ENCODE results near the gene CT47C1.
A peak's percentile ranks its signal among the peaks of the same experiment; 100 is the strongest.

The CT47C1 gene

GRCh38 chrX:119073200-119073905, 560 bp downstream of the CT47C1 start:
- DNase-seq (ENCODE audit: low read depth, low spot score), result no peak

GRCh38 chrX:119073911-119074310, 1.1 kb downstream of the CT47C1 start:
- no peak for DNase-seq (ENCODE audit: low read depth, low spot score)

GRCh38 chrX:119075270-119076025, 2.7 kb downstream of the CT47C1 start:
- DNase-seq (ENCODE audit: low read depth, low spot score), result no peak

DNA sequence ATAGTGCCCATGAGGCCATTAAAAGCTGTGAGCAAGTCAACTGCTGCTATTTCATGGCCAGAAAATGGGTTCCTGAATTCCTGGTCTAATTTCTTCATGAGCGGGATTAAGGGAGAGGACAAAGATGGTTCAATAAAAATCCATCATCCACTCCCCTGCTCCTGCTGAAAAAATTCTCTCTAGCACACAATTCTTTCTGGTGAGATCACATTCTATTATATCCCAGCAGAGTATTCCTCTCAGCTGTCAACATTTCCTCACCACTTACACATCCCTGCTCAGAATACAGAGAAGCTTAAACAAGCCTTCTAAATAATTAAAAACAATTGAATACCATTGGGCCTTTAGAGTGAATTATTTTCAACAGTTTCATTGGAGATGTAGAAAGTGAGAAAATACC, 9.5 kb downstream of the CT47C1 start:
- DNase-seq (ENCODE audit: low read depth, low spot score), result no peak

- DNase-seq (ENCODE audit: low read depth, low spot score), result no peak
These were observed 12.0 kb downstream of the CT47C1 start for GRCh38 chrX:119084766-119085165.

- DNase-seq (ENCODE audit: low read depth, low spot score), result no peak
These were observed 14.3 kb downstream of the CT47C1 start for GRCh38 chrX:119087121-119087520.

DNA sequence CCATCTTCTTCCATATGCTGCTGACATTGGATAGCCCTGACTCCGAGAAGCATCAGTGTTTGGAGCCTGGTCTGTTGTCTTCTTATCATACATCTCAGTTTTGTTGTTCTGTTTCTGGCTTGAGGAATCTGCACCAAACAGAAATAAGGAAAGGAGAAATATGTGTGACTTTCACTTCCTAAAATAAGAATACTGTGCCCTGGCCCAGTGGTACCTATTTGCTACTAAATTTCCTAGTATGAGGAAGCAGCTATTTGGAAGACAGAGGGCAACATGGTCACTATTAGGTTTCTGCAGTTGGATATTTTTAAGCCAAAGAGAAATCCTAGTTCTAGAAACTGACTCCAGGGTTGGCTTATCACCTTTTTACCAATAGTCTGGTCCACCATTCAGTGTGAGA, 16.8 kb downstream of the CT47C1 start:
- DNase-seq (ENCODE audit: low read depth, low spot score), result no peak

GRCh38 chrX:119090627-119091026, 17.8 kb downstream of the CT47C1 start:
- DNase-seq (ENCODE audit: low read depth, low spot score), result no peak

DNA sequence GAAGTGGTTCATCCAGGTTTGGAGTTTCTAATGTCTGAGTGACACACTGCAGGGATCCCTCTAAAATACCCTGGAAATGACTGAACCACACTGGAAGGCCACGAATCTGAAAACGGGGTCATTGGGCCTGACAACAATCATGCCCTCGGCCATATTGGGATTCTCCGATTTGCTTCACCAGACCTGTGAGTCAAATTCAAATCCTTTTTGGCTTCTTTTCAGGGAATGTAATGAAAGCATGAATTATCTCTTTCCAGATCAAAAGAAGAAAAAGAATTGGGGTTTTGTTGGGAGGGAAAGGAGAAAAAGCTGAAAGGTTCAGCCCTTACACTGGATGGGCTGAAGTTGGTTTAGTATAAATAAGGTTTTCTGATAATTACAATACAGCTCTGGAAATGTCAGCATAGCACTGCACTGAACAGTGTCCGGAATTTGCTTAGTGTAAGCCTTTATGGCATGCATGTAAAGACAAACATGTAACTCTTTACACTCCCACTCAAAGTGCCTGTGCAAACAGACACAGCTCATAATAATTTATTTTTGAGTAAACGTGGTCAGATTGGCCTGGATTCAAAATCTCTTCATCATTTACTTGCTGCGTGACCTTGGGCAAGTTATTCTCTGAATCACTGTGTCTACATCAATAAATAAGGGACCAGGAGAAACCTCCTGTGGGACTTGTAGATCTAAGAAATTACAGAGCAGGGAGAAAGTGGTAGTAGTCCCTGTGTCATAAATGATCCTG, 21.4 kb downstream of the CT47C1 start:
- DNase-seq (ENCODE audit: low read depth, low spot score), result no peak

- no peak for DNase-seq (ENCODE audit: low read depth, low spot score)
These were observed 22.0 kb downstream of the CT47C1 start for GRCh38 chrX:119094819-119095218.

GRCh38 chrX:119095936-119096335, 23.1 kb downstream of the CT47C1 start:
- no peak for DNase-seq (ENCODE audit: low read depth, low spot score)

DNA sequence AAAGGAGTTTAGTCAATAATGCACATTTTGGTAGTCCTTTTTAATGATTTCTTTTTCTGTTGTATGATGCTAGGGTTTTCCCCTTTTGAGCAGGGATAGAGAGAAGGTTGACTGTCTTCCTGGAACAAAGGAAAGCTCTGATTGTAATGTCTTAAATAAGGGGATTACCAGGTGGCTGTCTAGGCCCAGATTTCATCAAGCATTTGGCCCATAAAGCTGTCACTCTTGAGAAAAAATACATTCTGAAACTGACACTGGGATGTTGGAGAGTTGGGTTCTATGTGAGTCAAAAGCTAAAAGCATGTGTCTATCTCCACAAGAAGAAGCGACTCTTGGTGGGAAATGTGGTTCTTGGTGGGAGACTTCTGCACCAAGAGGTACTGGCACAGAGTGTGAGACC, 28.4 kb downstream of the CT47C1 start:
- no peak for DNase-seq (ENCODE audit: low read depth, low spot score)

GRCh38 chrX:119105826-119106225, 33.0 kb downstream of the CT47C1 start:
- DNase-seq (ENCODE audit: low read depth, low spot score), result no peak

- no peak for DNase-seq (ENCODE audit: low read depth, low spot score)
These were observed 34.4 kb downstream of the CT47C1 start for GRCh38 chrX:119107206-119107605.

DNA sequence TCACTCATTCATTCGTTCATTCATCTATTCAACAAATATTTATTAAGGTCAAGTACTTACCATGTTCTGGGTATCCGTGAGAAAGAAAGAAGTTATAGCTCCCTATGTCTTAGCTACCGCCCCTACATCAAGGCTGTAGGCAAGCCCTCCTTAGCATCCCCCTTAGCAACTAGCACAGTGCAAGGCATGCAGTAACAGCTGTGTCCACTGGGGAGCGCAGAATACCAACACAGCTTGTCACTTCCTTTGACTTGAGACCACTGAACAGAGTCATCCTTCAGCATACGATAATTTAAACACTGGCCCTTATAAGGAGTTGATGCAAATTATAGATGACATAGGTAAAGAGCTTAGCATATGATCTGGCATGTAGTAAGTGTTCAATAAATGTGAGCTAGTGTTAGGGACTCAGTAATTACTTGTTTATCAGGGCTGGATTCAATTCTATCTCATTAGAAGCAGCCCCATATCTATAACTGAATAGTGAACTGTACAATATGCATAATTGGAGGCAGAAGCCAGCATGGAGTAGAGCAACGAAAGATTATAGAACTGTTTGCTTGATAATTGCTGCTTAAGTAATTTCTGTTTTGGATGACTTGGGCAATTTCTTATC, 46.1 kb downstream of the CT47C1 start:
- DNase-seq (ENCODE audit: low read depth, low spot score), result peak; percentile 30

DNA sequence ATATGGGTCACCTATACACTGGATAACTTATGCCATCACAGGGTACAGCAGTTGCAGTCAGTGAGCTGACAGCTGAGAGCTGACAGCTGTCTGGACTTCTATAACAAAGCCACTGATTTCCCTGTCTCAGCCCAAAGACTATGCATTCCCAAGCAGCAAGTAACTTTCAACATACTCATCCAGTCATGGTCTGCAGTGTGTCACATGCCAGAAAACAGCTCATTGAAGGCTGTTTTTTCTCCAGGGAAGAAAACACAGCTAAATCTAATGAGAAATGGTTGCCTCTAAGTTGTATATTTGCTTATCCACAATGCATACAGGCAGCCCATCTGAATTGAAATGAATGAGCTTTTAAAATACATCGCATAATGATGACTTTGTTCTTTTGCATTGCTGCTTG, 48.5 kb downstream of the CT47C1 start:
- DNase-seq (ENCODE audit: low read depth, low spot score), result no peak

Data from activated naive CD8-positive, alpha-beta T cell treated with anti-CD3 and anti-CD28 coated beads, Interleukin-2, amount 50 U/mL, for 16 hours (primary cell).